GM13976 (cell line): Measurements from ENCODE around the gene CRAMP1.

ENCODE experiments used
- DNase-seq: peaks from one replicate; pipeline ENCODE4 v3.0.0; 2012; ENCODE audit warnings: low spot score
- CTCF ChIP-seq: IDR thresholded peaks from 2 replicates; pipeline ENCODE4 v1.5.1; 2012; ENCODE audit warnings: borderline replicate concordance, mild to moderate bottlenecking; ENCODE audit not compliant: insufficient read depth; ENCODE audit errors: extremely low read depth, missing control alignments, control extremely low read depth
- in situ Hi-C: fragments of 300-500 bp; cut with MboI; formaldehyde crosslinking; loops from one replicate; pipeline ENCODE4 v1.12.0; 2022; ENCODE audit warnings: low sequenced_read_pairs, mixed read lengths, inconsistent platforms; ENCODE audit not compliant: unreplicated experiment

CRAMP1 gene

GRCh38 chr16:1642753-1643152, 30.6 kb downstream of the CRAMP1 start:
- no peak for TF ChIP-seq CTCF
- no peak for DNase-seq
- in situ Hi-C loops, result no loop called here

- no peak for TF ChIP-seq CTCF
- DNase-seq, result no peak
- in situ Hi-C loops, result no loop called here
Observed at GRCh38 chr16:1643521-1643920, 31.4 kb downstream of the CRAMP1 start.

GRCh38 chr16:1645914-1646525, 33.9 kb downstream of the CRAMP1 start:
- DNase-seq, result no peak
- no peak for TF ChIP-seq CTCF
- in situ Hi-C loops, result no loop called here

- in situ Hi-C loops, result no loop called here
- no peak for TF ChIP-seq CTCF
- no peak for DNase-seq
Observed at GRCh38 chr16:1647856-1648255, 35.7 kb downstream of the CRAMP1 start.

GRCh38 chr16:1650131-1650530, 38.0 kb downstream of the CRAMP1 start:
- no peak for DNase-seq
- in situ Hi-C loops, result no loop called here
- no peak for TF ChIP-seq CTCF

- TF ChIP-seq CTCF, result no peak
- no peak for DNase-seq
- in situ Hi-C loops, result no loop called here
Observed at GRCh38 chr16:1651094-1651973, 39.2 kb downstream of the CRAMP1 start.
